ENCODE results near the gene SYCN. TPM values are rescaled to one million over a fixed set of nuclear protein-coding genes. Genes with fewer than 3 reads are reported as not detected.

The SYCN gene
- total RNA-seq, 1 donor = not detected

- no peak for TF ChIP-seq CTCF (IDR thresholded peaks at IDR 0.05; ENCODE audit: insufficient read depth, low read depth, low read length)
- H3K4me3 ChIP-seq (ENCODE audit: low read depth, low read length) = no peak overlapping the region
- DNase-seq (ENCODE audit: low read depth) = no peak
Measured at GRCh38 chr19:39165857-39166256, 38.2 kb downstream of the SYCN start.

- DNase-seq (ENCODE audit: low read depth) = no peak
- no peak for TF ChIP-seq CTCF (IDR thresholded peaks at IDR 0.05; ENCODE audit: insufficient read depth, low read depth, low read length)
- H3K4me3 ChIP-seq (ENCODE audit: low read depth, low read length) = no peak overlapping the region
Measured at GRCh38 chr19:39164289-39164688, 39.8 kb downstream of the SYCN start.

GRCh38 chr19:39163621-39164020, 40.4 kb downstream of the SYCN start:
- TF ChIP-seq CTCF (IDR thresholded peaks at IDR 0.05; ENCODE audit: insufficient read depth, low read depth, low read length) = no peak

GRCh38 chr19:39162441-39163043, 41.5 kb downstream of the SYCN start:
- H3K4me3 ChIP-seq (ENCODE audit: low read depth, low read length) = no peak overlapping the region
- no peak for DNase-seq (ENCODE audit: low read depth)
- no peak for TF ChIP-seq CTCF (IDR thresholded peaks at IDR 0.05; ENCODE audit: insufficient read depth, low read depth, low read length)

More at GRCh38 chr19:39163621-39164020, 40.4 kb downstream of the SYCN start:
- DNase-seq (ENCODE audit: low read depth) = no peak
- no peak overlapping the region for H3K4me3 ChIP-seq (ENCODE audit: low read depth, low read length)

GRCh38 chr19:39160889-39161672, 43.0 kb downstream of the SYCN start:
- peak; percentile 28 for DNase-seq (ENCODE audit: low read depth)

GRCh38 chr19:39160523-39160861, 43.6 kb downstream of the SYCN start:
- TF ChIP-seq CTCF (IDR thresholded peaks at IDR 0.05; ENCODE audit: insufficient read depth, low read depth, low read length) = no peak
- peak; percentile 68 for DNase-seq (ENCODE audit: low read depth)

More at GRCh38 chr19:39160889-39161672, 43.0 kb downstream of the SYCN start:
- no peak overlapping the region for H3K4me3 ChIP-seq (ENCODE audit: low read depth, low read length)
- TF ChIP-seq CTCF (IDR thresholded peaks at IDR 0.05; ENCODE audit: insufficient read depth, low read depth, low read length) = no peak

More at GRCh38 chr19:39160523-39160861, 43.6 kb downstream of the SYCN start:
- no peak overlapping the region for H3K4me3 ChIP-seq (ENCODE audit: low read depth, low read length)
